Liver (tissue), 3 donors: Measurements from ENCODE around the gene NAV2.

Source experiments
- CTCF ChIP-seq: fragments of 150-350 bp; IDR thresholded peaks from 2 replicates; pipeline ENCODE4 v1.5.1; 2017; ENCODE audit warnings: improper control_type of control experiment, low read depth, low read length; ENCODE audit not compliant: missing input control
- GABPA ChIP-seq, 2 donors: IDR thresholded peaks in 1 of 2; conservative IDR thresholded peaks in 1 of 2; 2 replicates each; pipeline ENCODE4 v1.6.1; 2016; ENCODE audit warnings: antibody characterized with exemption in 2 of 2, mild to moderate bottlenecking in 1 of 2, moderate library complexity in 1 of 2
- MAX ChIP-seq: IDR thresholded peaks from 2 replicates; pipeline ENCODE4 v1.6.1; 2016; ENCODE audit warnings: antibody characterized with exemption
- SP1 ChIP-seq: IDR thresholded peaks from 2 replicates; pipeline ENCODE4 v1.6.1; 2018; ENCODE audit warnings: antibody characterized with exemption, mild to moderate bottlenecking
- TF ChIP-seq, protein P1 (sequence below): IDR thresholded peaks from 2 replicates; pipeline ENCODE4 v1.6.1; 2016; ENCODE audit warnings: antibody characterized with exemption, mild to moderate bottlenecking
- donor health status: healthy.
- donor health status: healthy.

DNA sequence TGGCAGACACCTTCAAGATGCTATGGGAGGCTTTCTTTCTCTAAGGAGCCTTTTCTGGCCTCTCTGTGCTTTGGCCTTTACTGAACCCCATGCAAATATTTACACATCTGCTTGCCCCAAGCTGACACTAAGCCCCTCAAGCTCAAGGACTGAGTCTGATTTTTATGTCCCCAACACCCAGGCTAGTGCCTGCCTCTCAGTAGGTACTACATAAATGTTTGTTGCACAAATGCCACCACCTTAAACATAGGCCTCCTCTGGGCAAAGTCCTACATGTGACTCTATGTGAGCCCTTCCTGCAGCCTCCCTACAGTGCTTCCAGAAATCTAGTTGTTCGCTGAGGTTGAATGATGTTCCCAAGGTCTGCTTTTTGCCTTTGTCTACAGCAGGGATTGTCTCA lies 260.0 kb downstream of the NAV2 start:
- TF ChIP-seq CTCF = no peak
- TF ChIP-seq, protein P1, sequence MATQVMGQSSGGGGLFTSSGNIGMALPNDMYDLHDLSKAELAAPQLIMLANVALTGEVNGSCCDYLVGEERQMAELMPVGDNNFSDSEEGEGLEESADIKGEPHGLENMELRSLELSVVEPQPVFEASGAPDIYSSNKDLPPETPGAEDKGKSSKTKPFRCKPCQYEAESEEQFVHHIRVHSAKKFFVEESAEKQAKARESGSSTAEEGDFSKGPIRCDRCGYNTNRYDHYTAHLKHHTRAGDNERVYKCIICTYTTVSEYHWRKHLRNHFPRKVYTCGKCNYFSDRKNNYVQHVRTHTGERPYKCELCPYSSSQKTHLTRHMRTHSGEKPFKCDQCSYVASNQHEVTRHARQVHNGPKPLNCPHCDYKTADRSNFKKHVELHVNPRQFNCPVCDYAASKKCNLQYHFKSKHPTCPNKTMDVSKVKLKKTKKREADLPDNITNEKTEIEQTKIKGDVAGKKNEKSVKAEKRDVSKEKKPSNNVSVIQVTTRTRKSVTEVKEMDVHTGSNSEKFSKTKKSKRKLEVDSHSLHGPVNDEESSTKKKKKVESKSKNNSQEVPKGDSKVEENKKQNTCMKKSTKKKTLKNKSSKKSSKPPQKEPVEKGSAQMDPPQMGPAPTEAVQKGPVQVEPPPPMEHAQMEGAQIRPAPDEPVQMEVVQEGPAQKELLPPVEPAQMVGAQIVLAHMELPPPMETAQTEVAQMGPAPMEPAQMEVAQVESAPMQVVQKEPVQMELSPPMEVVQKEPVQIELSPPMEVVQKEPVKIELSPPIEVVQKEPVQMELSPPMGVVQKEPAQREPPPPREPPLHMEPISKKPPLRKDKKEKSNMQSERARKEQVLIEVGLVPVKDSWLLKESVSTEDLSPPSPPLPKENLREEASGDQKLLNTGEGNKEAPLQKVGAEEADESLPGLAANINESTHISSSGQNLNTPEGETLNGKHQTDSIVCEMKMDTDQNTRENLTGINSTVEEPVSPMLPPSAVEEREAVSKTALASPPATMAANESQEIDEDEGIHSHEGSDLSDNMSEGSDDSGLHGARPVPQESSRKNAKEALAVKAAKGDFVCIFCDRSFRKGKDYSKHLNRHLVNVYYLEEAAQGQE = no peak
- TF ChIP-seq SP1 = no peak
- TF ChIP-seq MAX = no peak
- TF ChIP-seq GABPA (IDR thresholded peaks at IDR 0.05 in 1 of 2, conservative IDR thresholded peaks at IDR 0.05 in 1 of 2) = no peak
